Muscle of leg (tissue), 11 donors: ENCODE measurements around the gene DDX43. TPM values are rescaled to one million over a fixed set of nuclear protein-coding genes. Genes with fewer than 3 reads are reported as not detected.
"Not testable (repeated sequence)": the region's sequence is repeated elsewhere in the genome, so short reads cannot be mapped to it uniquely, and the experiment has no call there.

ENCODE experiments used
- DNase-seq: peaks from one replicate; pipeline ENCODE4 v3.0.0; 2013
- H3K27ac ChIP-seq: one replicate; pipeline ENCODE4 v1.5.1; 2013; ENCODE audit warnings: mild to moderate bottlenecking, low read length, control low read depth
- H3K27me3 ChIP-seq: one replicate; pipeline ENCODE4 v1.6.1; 2013; ENCODE audit warnings: low read length; ENCODE audit not compliant: control insufficient read depth, insufficient read depth
- H3K36me3 ChIP-seq: one replicate; pipeline ENCODE4 v1.6.1; 2013; ENCODE audit warnings: low read length; ENCODE audit not compliant: control insufficient read depth, insufficient read depth
- H3K4me1 ChIP-seq: one replicate; pipeline ENCODE4 v1.6.1; 2013; ENCODE audit warnings: low read length; ENCODE audit not compliant: control insufficient read depth, insufficient read depth
- H3K4me3 ChIP-seq: one replicate; pipeline ENCODE4 v1.5.1; 2013; ENCODE audit warnings: low read length, control low read depth
- H3K9me3 ChIP-seq: replicated peaks from 2 replicates; pipeline ENCODE4 v1.6.1; 2013; ENCODE audit warnings: low read depth, low read length; ENCODE audit not compliant: control insufficient read depth
- WGBS: methylation state at CpG from one replicate; pipeline ENCODE4 v1.1.5; 2013; ENCODE audit warnings: missing lambda C conversion rate; ENCODE audit not compliant: insufficient coverage; 5-methylcytosine and 5-hydroxymethylcytosine counted together
- polyA plus RNA-seq, 8 donors: library from polyadenylated mRNA; unstranded; fragments of 120-200 nt; gene quantifications; one replicate each; pipeline versions ENCODE4 v1.2.1 to v1.2.3, GENCODE V29; 2013; ENCODE audit warnings: inconsistent platforms in 1 of 8, low replicate concordance in 1 of 8; ENCODE audit not compliant: insufficient read length in 8 of 8, insufficient read depth in 1 of 8
- total RNA-seq: library from RNA; stranded (reverse); fragments of 120-200 nt; gene quantifications from one replicate; pipeline ENCODE4 v1.2.4, GENCODE V29; 2013

Gene DDX43
- total and polyA plus RNA-seq, 9 donors = 0.23 to 0.81 (median 0.43) TPM

DNA sequence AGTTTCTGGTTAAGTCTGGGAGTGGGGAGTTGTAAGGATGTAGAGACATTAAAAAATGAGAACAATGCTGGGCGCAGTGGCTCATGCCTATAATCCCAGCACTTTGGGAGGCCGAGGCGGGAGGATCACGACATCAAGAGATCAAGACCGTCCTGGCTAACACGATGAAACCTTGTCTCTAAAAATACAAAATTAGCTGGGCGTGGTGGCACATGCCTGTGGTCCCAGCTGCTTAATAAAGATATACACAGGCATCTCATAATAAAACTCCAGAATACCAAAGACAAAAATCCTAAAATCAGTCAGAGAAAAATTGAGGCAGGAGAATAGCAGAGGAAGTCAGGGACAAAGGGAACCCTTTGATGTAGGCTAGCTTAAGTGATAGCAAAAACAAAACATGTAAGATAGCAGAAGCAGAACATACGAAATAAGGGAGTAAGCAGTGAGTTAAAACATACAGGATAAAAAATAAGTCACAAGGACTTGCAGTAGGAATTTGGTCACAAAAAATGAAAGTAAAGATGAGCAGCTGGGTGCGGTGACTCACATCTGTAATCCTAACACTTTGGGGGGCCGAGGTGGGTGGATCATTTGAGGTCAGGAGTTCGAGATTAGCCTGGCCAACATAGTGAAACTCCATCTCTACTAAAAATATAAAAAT is 23.6 kb downstream of the DDX43 start:
- no peak overlapping the region for H3K27ac ChIP-seq
- H3K36me3 ChIP-seq = peaks cover 4% of the 10 kb centered on the region
- no peaks in the 10 kb centered on the region for H3K27me3 ChIP-seq
- 82% methylated on average over 6 of the region's 11 CpGs for WGBS
- H3K9me3 ChIP-seq = no peaks in the 10 kb centered on the region
- no peak for DNase-seq
- H3K4me1 ChIP-seq = no peaks in the 10 kb centered on the region
- no peak overlapping the region for H3K4me3 ChIP-seq

GRCh38 chr6:73421534-73421933 is 26.9 kb downstream of the DDX43 start:
- no peak for DNase-seq
- Histone ChIP-seq H3K36me3 (peaks cover 4% of the 10 kb centered on the region), H3K9me3 (no peaks in the 10 kb centered on the region), H3K4me1 (no peaks in the 10 kb centered on the region), H3K27me3 (no peaks in the 10 kb centered on the region), H3K4me3 (no peak overlapping the region), H3K27ac (no peak overlapping the region)
- WGBS = 89% methylated on average over 1 of the region's 2 CpGs

- no peak overlapping the region for H3K4me3 ChIP-seq
- no peaks in the 10 kb centered on the region for H3K27me3 ChIP-seq
- WGBS = no CpG with 5 or more reads among the region's 3 CpGs
- H3K36me3 ChIP-seq = peaks cover 19% of the 10 kb centered on the region
- H3K4me1 ChIP-seq = no peaks in the 10 kb centered on the region
- H3K9me3 ChIP-seq = no peaks in the 10 kb centered on the region
- no peak overlapping the region for H3K27ac ChIP-seq
- DNase-seq = no peak
These were observed 40.6 kb downstream of the DDX43 start for GRCh38 chr6:73435236-73435635.

DNA sequence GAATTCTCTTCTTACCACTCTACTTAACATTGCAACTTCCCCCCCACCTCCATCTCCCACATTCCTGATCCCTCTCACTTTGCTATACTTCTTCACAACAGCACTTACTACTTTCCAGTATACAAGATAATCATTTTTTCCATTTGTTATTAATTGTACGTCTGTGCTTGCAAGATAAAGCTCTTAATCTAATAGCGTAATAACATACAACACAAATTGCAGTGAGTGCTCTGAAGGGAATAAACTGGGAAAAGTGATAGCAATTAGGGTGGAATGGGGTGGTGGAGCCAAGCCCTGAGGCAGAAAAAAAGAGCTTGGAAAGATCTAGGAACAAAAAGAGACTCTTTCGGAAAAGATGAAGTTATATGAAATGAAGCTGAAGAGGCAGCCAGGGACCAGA is 48.9 kb downstream of the DDX43 start:
- H3K4me1 ChIP-seq = no peaks in the 10 kb centered on the region
- H3K9me3 ChIP-seq = no peaks in the 10 kb centered on the region
- H3K27ac ChIP-seq = no peak overlapping the region
- DNase-seq = no peak
- no peaks in the 10 kb centered on the region for H3K27me3 ChIP-seq
- H3K4me3 ChIP-seq = no peak overlapping the region
- WGBS = 80% methylated on average over 1 of the region's 3 CpGs
- H3K36me3 ChIP-seq = peaks cover 18% of the 10 kb centered on the region

GRCh38 chr6:73451223-73452106 is 56.8 kb downstream of the DDX43 start:
- Histone ChIP-seq H3K4me3 (peak overlapping the region; percentile 77), H3K4me1 (peaks cover 7% of the 10 kb centered on the region), H3K27me3 (no peaks in the 10 kb centered on the region), H3K27ac (peak overlapping the region; percentile 97), H3K36me3 (peaks cover 2% of the 10 kb centered on the region), H3K9me3 (no peaks in the 10 kb centered on the region)
- peak; percentile 76 for DNase-seq
- WGBS = under 1% methylated on average over 78 of the region's 79 CpGs

DNA sequence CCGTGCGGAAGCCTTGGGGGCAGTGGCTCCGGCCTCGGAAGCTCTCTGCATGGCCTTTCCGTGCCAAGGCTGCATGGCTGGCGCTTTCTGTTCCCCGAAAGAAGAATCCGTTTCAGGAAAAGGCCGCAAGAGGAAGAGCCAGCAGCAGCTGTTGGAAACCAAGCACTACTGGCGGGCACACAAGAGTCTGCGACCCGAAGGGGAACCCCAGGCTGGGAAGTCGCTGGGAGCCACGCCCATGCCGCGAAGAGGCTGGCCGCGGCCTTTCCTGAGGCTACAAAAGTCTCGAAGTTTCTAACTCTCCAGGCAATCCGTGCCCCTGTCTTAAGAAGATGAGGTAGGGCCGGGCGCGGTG is 57.5 kb downstream of the DDX43 start, which contains the start of gene CGAS:
Gene CGAS (minus strand): TSS at position 191 of the 355 bp plus-strand sequence. CDS start 116 bp downstream, at position 75.
- 3% methylated on average over 16 of the region's 23 CpGs for WGBS
- no peaks in the 10 kb centered on the region for H3K27me3 ChIP-seq
- peaks cover 7% of the 10 kb centered on the region for H3K4me1 ChIP-seq
- no peaks in the 10 kb centered on the region for H3K9me3 ChIP-seq
- H3K27ac ChIP-seq = peak within 1 kb of the TSS; percentile 97
- DNase-seq = peak; percentile 91
- H3K4me3 ChIP-seq = peak within 1 kb of the TSS; percentile 77
- H3K36me3 ChIP-seq = peaks cover 2% of the 10 kb centered on the region

DNA sequence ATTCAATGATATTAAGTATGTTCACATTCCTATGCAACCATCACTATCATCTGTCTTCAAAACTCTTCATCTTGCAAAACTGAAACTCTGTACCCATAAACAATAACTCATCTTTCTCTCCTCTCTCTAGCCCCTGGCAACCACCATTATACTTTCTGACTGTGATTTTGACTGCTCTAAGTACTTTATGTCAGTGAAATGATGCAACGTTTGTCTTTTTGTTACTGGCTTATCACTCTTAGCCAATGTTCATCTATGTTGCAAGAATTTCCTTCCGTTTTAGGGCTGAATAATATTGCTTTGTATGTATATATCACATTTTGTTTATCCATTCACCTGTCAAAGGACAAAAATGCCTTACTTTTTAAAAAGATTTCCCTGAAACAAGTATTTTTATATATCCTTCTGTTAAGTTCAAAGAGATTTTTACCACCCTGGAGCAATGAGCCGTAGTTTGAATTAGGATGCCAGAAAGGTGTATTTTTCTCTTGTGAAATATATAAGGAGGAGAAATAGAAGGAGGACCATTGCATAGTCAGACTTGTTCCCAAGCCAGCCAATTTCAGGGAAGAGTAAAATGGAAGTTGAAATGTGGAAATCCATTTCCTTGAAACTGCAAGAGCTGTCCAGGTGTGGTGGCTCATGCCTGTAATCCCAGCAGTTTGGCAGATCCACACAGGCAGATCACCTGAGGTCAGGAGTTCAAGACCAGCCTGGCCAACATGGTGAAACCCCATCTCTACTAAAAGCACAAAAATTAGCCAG is 61.4 kb downstream of the DDX43 start:
- WGBS = 100% methylated on average over 1 of the region's 3 CpGs
- no peak for DNase-seq
- Histone ChIP-seq H3K27me3 (no peaks in the 10 kb centered on the region), H3K36me3 (no peaks in the 10 kb centered on the region), H3K4me3 (no peak overlapping the region), H3K9me3 (no peaks in the 10 kb centered on the region), H3K27ac (no peak overlapping the region), H3K4me1 (peaks cover 7% of the 10 kb centered on the region)

GRCh38 chr6:73459474-73459873 is 64.8 kb downstream of the DDX43 start:
- not testable (repeated sequence) for H3K4me1 ChIP-seq, DNase-seq

DNA sequence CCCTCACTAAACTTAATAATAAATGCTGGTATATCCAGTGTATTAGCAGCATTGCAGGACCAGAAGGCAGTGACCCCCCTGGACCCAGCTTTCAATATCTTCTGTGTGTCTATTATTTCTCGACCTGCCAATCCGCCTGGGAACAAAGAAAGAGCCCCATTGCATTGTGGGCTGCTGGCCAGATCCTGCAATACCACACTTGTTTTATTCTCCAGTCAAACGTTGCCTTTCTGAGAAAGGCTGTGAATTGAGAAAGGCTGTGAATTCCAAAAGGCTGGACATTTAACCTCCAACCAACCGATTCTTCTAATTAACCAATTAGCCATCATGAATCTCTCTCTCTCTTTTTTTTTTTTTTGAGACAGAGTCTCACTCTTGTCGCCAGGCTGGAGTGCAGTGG is 65.4 kb downstream of the DDX43 start:
- H3K4me3 ChIP-seq = no peak overlapping the region
- peaks cover 6% of the 10 kb centered on the region for H3K4me1 ChIP-seq
- H3K36me3 ChIP-seq = peaks cover 5% of the 10 kb centered on the region
- no peak overlapping the region for H3K27ac ChIP-seq
- DNase-seq = no peak
- H3K9me3 ChIP-seq = no peaks in the 10 kb centered on the region
- WGBS = 86% methylated on average over 1 of the region's 5 CpGs
- H3K27me3 ChIP-seq = no peaks in the 10 kb centered on the region

More at GRCh38 chr6:73459474-73459873, 64.8 kb downstream of the DDX43 start:
- not testable (repeated sequence) for H3K4me3 ChIP-seq, H3K27ac ChIP-seq, H3K9me3 ChIP-seq, H3K36me3 ChIP-seq, H3K27me3 ChIP-seq
- WGBS = 30% methylated on average over 2 of the region's 7 CpGs
